Measurements from ENCODE around the gene PLIN3.

PLIN3 gene

GRCh38 chr19:4911314-4911713 lies 43.8 kb upstream of the PLIN3 start:
- no peak for TF ChIP-seq CTCF (IDR thresholded peaks at IDR 0.05)
- DNase-seq (ENCODE audit: low spot score): no peak
- H3K27ac ChIP-seq: peak overlapping the region in 1 of 2 donors; percentile 57
- H3K4me3 ChIP-seq: peak overlapping the region; percentile 97

- Histone ChIP-seq H3K4me3 (peak overlapping the region; percentile 97), H3K27ac (no peak overlapping the region)
- no peak for DNase-seq (ENCODE audit: low spot score)
- no peak for TF ChIP-seq CTCF (IDR thresholded peaks at IDR 0.05)
Observed at GRCh38 chr19:4910594-4911281, 43.3 kb upstream of the PLIN3 start.

- no peak for TF ChIP-seq CTCF (IDR thresholded peaks at IDR 0.05)
- Histone ChIP-seq H3K4me3 (peak overlapping the region; percentile 97), H3K27ac (no peak overlapping the region)
- peak; percentile 87 for DNase-seq (ENCODE audit: low spot score)
Observed at GRCh38 chr19:4909897-4910593, 42.6 kb upstream of the PLIN3 start.

DNA sequence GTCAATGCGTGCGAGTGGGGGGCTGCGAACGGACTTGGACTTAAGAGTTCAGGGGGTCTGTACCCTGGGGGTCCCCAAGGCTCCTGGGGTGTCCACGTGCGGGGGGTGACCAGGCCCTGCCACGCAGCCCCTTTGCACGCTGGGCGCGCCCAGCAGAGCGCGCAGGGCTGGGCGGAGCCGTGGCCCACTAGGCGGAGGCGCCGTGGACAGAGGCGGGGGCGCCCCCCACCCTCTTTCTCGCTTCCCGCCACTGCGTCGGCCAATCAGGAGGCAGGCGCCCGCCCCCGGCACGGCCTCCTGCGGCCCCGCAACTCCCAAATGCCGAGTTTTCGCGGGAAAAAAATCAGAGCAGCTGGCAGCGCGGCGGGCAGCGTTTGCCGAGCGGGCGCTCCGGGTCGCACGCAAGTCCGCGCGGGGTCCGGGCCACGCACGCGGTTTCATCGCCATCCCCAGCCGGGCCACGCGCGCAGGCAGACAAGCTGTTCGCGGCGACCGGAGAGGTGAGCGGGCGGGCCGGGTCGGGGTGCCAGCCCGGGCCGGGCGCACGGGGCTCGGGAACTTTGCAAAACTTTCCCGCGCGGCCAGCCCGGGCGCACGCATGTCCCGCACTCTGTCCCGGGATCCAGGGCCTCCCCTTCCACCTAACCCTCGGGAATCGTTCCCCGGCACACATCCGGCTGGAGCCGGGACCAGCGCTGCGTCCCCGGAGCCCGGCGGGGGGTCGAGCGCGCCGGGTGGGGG lies 41.9 kb upstream of the PLIN3 start, which contains the start of gene UHRF1:
UHRF1 (plus strand) TSS at position 346 of the 741 bp plus-strand sequence. CDS start 1,385 bp downstream, outside the sequence.
- H3K27ac ChIP-seq: no peak within 1 kb of the TSS
- H3K4me3 ChIP-seq: peak within 1 kb of the TSS; percentile 97
- no peak for DNase-seq (ENCODE audit: low spot score)
- TF ChIP-seq CTCF (IDR thresholded peaks at IDR 0.05): no peak

GRCh38 chr19:4908781-4909155 lies 41.3 kb upstream of the PLIN3 start:
- TF ChIP-seq CTCF (IDR thresholded peaks at IDR 0.05): no peak
- Histone ChIP-seq H3K27ac (no peak overlapping the region), H3K4me3 (no peak overlapping the region)
- no peak for DNase-seq (ENCODE audit: low spot score)

GRCh38 chr19:4908360-4908759 lies 40.9 kb upstream of the PLIN3 start:
- Histone ChIP-seq H3K27ac (no peak overlapping the region), H3K4me3 (no peak overlapping the region)
- TF ChIP-seq CTCF (IDR thresholded peaks at IDR 0.05): no peak
- no peak for DNase-seq (ENCODE audit: low spot score)
